Heart left ventricle (tissue), 13 donors: ENCODE results near the gene TAF10.

ENCODE experiments used
- CTCF ChIP-seq, 12 donors: fragments of 200-600 bp; sonication (generic) in 4 of 12; IDR thresholded peaks; one replicate each; pipeline versions ENCODE4 v1.5.0 to v1.8.0; 2018 to 2022; ENCODE audit warnings: antibody characterized with exemption in 12 of 12, mild to moderate bottlenecking in 5 of 12
- POLR2A ChIP-seq, 2 donors: fragments of 450-650 bp; IDR thresholded peaks; one replicate each; pipeline ENCODE4 v1.6.1; 2017; ENCODE audit warnings: antibody characterized with exemption in 2 of 2, mild to moderate bottlenecking in 2 of 2, moderate library complexity in 2 of 2
- donor health status: ischemic (EF 13 %, LVEDD 7.1; RV severe dilation, severe dysfunction).
- donor health status: DM: no; HTN: yes; CAD: no.
- donor health status: DM: no; HTN: no; CAD: no.
- donor health status: ischemic (EF 25% LVEDD 6.9; RV normal size, moderate dysfunction).
- donor health status: ischemic (EF 25% LVEDD 5.7; RV mildly dilated, moderate dysfunction).
- donor health status: ischemic (EF 35%, LVEDD 5.7; RV mildly dilated, moderate dysfunction).
- donor health status: nonischemic (EF 11% LVEDD 7.7; RV severe dilation, severe dysfunction).
- donor health status: DM: yes; HTN: yes; CAD: no.
- donor health status: PGD.
- donor health status: ischemic (EF 29% LVEDD 5.4; RV normal size, mild dysfunction).
- donor health status: nonischemic (EF 23%, LVEDD 6.1; RV moderate dilation, normal function).

GRCh38 chr11:6567371-6567745 lies 44.7 kb downstream of the TAF10 start:
- no peak for TF ChIP-seq CTCF (IDR thresholded peaks at IDR 0.05)
- no peak for TF ChIP-seq POLR2A (IDR thresholded peaks at IDR 0.05)
